Dedifferentiated amniotic fluid mesenchymal stem cell (primary cell): ENCODE results near the gene ELK3.

Experiments
- DNase-seq: peaks from one replicate; pipeline ENCODE4 v3.0.0-alpha.2; 2016; ENCODE audit errors: extremely low spot score

ELK3 gene

GRCh38 chr12:96212456-96213375 lies 18.5 kb downstream of the ELK3 start:
- DNase-seq, result no peak

GRCh38 chr12:96213869-96214268 lies 19.7 kb downstream of the ELK3 start:
- no peak for DNase-seq

- no peak for DNase-seq
Measured at GRCh38 chr12:96215919-96216273, 21.7 kb downstream of the ELK3 start.

- no peak for DNase-seq
Measured at GRCh38 chr12:96218989-96219678, 25.0 kb downstream of the ELK3 start.

GRCh38 chr12:96219700-96220206 lies 25.6 kb downstream of the ELK3 start:
- DNase-seq, result peak; percentile 87

GRCh38 chr12:96220902-96221301 lies 26.7 kb downstream of the ELK3 start:
- no peak for DNase-seq

GRCh38 chr12:96221391-96221790 lies 27.2 kb downstream of the ELK3 start:
- no peak for DNase-seq

GRCh38 chr12:96223411-96224218 lies 29.4 kb downstream of the ELK3 start:
- DNase-seq, result no peak

GRCh38 chr12:96224219-96224615 lies 30.0 kb downstream of the ELK3 start:
- DNase-seq, result no peak

- no peak for DNase-seq
Measured at GRCh38 chr12:96225044-96225855, 31.1 kb downstream of the ELK3 start.

GRCh38 chr12:96225994-96226399 lies 31.8 kb downstream of the ELK3 start:
- no peak for DNase-seq

GRCh38 chr12:96226401-96226800 lies 32.2 kb downstream of the ELK3 start:
- DNase-seq, result no peak

GRCh38 chr12:96226801-96227348 lies 32.7 kb downstream of the ELK3 start:
- no peak for DNase-seq

GRCh38 chr12:96227365-96228106 lies 33.4 kb downstream of the ELK3 start:
- DNase-seq, result no peak

GRCh38 chr12:96228566-96229248 lies 34.5 kb downstream of the ELK3 start:
- DNase-seq, result no peak

GRCh38 chr12:96230646-96231045 lies 36.5 kb downstream of the ELK3 start:
- DNase-seq, result no peak

GRCh38 chr12:96233168-96233567 lies 39.0 kb downstream of the ELK3 start:
- DNase-seq, result no peak

GRCh38 chr12:96233939-96234461 lies 39.8 kb downstream of the ELK3 start:
- DNase-seq, result no peak
